B cell (primary cell): Measurements from ENCODE around the gene CCNDBP1.

ENCODE experiments used
- CTCF ChIP-seq: fragments of 200-600 bp; IDR thresholded peaks from one replicate; pipeline ENCODE4 v1.8.0; 2022; ENCODE audit warnings: antibody characterized with exemption, mild to moderate bottlenecking
- EZH2 ChIP-seq: IDR thresholded peaks from 2 replicates; pipeline ENCODE4 v1.6.1; 2012; ENCODE audit warnings: borderline replicate concordance, low read depth, mild to moderate bottlenecking, moderate library complexity, low read length; ENCODE audit not compliant: insufficient read depth, poor library complexity, severe bottlenecking

- no peak for TF ChIP-seq CTCF
- no peak for TF ChIP-seq EZH2
These were observed 16.8 kb upstream of the CCNDBP1 start for GRCh38 chr15:43168192-43169107.
